Motor neuron (in vitro differentiated cells): ENCODE results near the gene CARD9. TPM values are rescaled to one million over a fixed set of nuclear protein-coding genes. Genes with fewer than 3 reads are reported as not detected.
A peak's percentile ranks its signal among the peaks of the same experiment; 100 is the strongest.
"Not testable (repeated sequence)": the region's sequence is repeated elsewhere in the genome, so short reads cannot be mapped to it uniquely, and the experiment has no call there.

Source experiments
- ATAC-seq, 8 experiments: fragments of 200-7000 bp; cut with Tn5 transposase; replicated peaks in 6 of 8; 2 replicates each; pipeline ENCODE4 v1.8.0; 2021; ENCODE audit warnings: mild to moderate bottlenecking in 8 of 8, moderate library complexity in 8 of 8
- H3K27ac ChIP-seq, 2 donors: fragments of 250-450 bp; sonication (Bioruptor Pico); 2 replicates each; pipeline ENCODE4 v1.9.0; 2021; ENCODE audit warnings: antibody characterized with exemption in 2 of 2, mild to moderate bottlenecking in 2 of 2, moderate library complexity in 1 of 2
- H3K4me1 ChIP-seq, 2 donors: fragments of 250-450 bp; sonication (Bioruptor Pico); replicated peaks in 1 of 2; 2 replicates each; pipeline ENCODE4 v1.6.1; 2021; ENCODE audit warnings: antibody characterized with exemption in 2 of 2, mild to moderate bottlenecking in 2 of 2, moderate library complexity in 1 of 2
- H3K4me3 ChIP-seq, 5 donors: fragments of 250-450 bp; sonication (Bioruptor Pico); 2 replicates each; pipeline ENCODE4 v1.9.0; 2021; ENCODE audit warnings: antibody characterized with exemption in 5 of 5, mild to moderate bottlenecking in 5 of 5, moderate library complexity in 4 of 5
- WGBS, 10 experiments: fragments of 450-650 bp; shearing (Covaris generic); methylation state at CpG; one replicate each; pipeline ENCODE4 v1.0.0; 2022; 5-methylcytosine and 5-hydroxymethylcytosine counted together
- in situ Hi-C, 9 experiments: fragments of 400-800 bp; cut with MboI; loops; one replicate each; pipeline ENCODE4 v1.15.0; 2021; ENCODE audit warnings: low sequenced_read_pairs in 9 of 9, low pct_unique_long_range_greater_than_20kb in 2 of 9; ENCODE audit not compliant: unreplicated experiment in 9 of 9
- total RNA-seq, 8 experiments: library from RNA; unstranded; fragments of 300-600 nt; gene quantifications; 2 replicates each; pipeline versions ENCODE4 v1.2.3 to v1.2.4, GENCODE V29; 2022

The CARD9 gene
- total RNA-seq, 8 experiments from 2014 or later, result 0.46 to 3.5 (median 1.9) TPM

DNA sequence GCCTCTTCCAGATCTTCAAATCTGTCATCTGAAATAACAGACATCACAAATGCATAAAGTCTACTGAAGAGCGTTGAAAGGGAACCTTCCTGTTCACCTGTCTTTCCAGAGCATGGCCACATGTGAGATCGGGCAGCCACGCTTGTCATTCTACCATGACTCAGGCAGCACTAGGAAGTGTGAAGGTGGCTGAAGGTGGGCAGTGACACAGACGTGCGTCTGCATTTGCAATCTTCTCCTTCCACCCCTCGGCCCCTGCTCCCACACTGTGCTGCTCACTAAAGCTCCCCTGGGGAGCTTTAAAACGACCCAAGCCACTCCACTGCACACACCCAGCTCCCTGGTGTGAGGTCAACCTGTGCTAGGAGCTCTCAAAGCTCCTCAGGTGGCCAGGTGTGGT lies 34.4 kb upstream of the CARD9 start:
- ATAC-seq, result no peak

DNA sequence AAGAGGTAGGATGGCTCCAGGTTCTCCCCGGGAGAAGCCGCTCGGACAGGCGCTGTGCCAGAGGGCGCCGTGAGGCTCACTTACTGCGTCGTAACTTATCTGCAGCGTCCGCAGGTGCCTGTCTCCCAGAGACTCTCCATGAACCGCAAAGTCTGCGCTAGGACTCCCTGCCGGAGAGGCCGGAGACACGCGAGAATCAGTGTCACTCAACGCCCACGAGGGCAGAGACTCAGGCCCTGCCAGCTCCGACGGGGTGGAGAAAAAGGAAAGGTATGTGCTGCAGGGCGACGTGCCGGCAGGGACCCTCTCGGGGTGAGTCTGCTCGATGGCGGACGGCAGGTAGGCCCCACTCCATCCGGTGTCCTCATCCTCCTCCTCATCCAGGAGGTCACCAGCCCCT lies 33.6 kb upstream of the CARD9 start:
- ATAC-seq, H3K27ac ChIP-seq, in situ Hi-C loops, H3K4me3 ChIP-seq: not testable (repeated sequence)
- H3K4me1 ChIP-seq, result peaks cover 12 to 14% of the 10 kb centered on the region in 2 donors
- WGBS, 10 experiments, result 93 to 100% (median 96%) methylated on average over 5 to 16 of the region's 28 CpGs; no CpG with 5 or more reads in 7 of the 10 experiments

More for the DNA sequence above, 34.4 kb upstream of the CARD9 start:
- in situ Hi-C loops, result no loop called here
- H3K4me3 ChIP-seq, result no peak overlapping the region
- WGBS, 10 experiments, result 90 to 100% (median 100%) methylated on average over 1 to 5 of the region's 7 CpGs; no CpG with 5 or more reads in 6 of the 10 experiments
- H3K27ac ChIP-seq, result no peak overlapping the region
- peaks cover 12 to 14% of the 10 kb centered on the region in 2 donors for H3K4me1 ChIP-seq

DNA sequence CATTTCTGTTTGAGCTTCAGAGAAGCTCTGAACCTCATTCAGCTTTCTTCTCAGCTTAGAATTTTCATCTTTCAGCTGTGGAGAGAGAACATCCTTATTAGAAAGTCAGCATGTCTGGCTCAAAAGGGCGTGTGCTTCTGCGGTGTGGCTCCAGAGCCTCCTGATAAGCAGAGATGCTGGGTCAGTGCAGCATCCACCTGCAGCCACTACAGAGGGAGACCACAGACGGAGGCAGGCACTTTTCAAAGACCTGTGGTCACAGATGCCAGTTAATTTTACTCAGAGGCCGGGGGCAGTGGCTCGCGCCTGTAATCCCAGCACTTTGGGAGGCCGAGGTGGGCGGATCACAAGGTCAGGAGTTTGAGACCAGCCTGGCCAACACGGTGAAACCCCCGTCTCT lies 32.4 kb upstream of the CARD9 start:
- not testable (repeated sequence) for H3K4me1 ChIP-seq, H3K27ac ChIP-seq
- 95 to 100% (median 100%) methylated on average over 2 to 7 of the region's 10 CpGs; no CpG with 5 or more reads in 7 of the 10 experiments for WGBS, 10 experiments

DNA sequence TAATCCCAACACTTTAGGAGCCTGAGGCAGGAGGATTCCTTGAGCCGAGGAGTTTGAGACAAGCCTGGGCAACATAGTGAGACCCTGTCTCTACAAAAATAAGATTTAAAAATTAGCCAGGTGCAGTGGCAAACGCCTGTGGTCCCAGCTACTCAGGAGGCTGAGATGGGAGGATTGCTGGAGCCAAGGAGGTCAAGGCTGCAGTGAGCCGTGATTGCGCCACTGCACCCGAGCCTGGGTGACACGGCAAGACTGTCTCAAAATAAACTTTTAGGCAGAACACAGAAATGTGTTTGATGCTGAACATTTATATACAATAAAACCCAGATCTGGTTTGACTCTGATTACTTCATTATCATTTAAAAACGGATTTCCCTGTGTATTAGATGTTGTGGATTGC lies 32.0 kb upstream of the CARD9 start:
- no peak overlapping the region for H3K4me3 ChIP-seq
- ATAC-seq, result no peak
- in situ Hi-C loops, result no loop called here
- H3K4me1 ChIP-seq, result peaks cover 9 to 11% of the 10 kb centered on the region in 2 donors
- H3K27ac ChIP-seq, result no peak overlapping the region
- 20 to 100% (median 67%) methylated on average over 1 to 6 of the region's 7 CpGs; no CpG with 5 or more reads in 1 of the 10 experiments for WGBS, 10 experiments

More for the DNA sequence above, 32.4 kb upstream of the CARD9 start:
- H3K4me3 ChIP-seq, in situ Hi-C loops, ATAC-seq: not testable (repeated sequence)

DNA sequence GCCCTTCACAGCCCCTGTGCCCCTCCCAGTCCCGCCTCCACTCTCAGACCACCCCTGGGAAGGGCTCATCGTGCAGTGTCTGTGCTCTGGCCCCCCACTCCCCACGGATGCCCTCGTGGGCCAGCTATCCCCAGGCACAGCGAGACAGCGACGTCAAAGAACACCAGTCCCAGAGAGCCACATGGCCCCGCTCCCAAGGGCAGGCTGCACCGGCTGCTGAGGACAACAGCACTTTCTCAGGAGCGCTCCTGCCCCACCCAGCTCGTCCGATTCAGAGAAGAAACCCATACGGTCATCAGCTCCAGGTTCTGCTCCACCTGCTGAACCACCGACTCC lies 31.3 kb upstream of the CARD9 start:
- 95 to 100% (median 100%) methylated on average over 1 to 8 of the region's 14 CpGs; no CpG with 5 or more reads in 5 of the 10 experiments for WGBS, 10 experiments
- no peak for ATAC-seq
- Histone ChIP-seq H3K4me1 (peaks cover 12 to 14% of the 10 kb centered on the region in 2 donors), H3K27ac (no peak overlapping the region), H3K4me3 (no peak overlapping the region)
- in situ Hi-C loops, result no loop called here

DNA sequence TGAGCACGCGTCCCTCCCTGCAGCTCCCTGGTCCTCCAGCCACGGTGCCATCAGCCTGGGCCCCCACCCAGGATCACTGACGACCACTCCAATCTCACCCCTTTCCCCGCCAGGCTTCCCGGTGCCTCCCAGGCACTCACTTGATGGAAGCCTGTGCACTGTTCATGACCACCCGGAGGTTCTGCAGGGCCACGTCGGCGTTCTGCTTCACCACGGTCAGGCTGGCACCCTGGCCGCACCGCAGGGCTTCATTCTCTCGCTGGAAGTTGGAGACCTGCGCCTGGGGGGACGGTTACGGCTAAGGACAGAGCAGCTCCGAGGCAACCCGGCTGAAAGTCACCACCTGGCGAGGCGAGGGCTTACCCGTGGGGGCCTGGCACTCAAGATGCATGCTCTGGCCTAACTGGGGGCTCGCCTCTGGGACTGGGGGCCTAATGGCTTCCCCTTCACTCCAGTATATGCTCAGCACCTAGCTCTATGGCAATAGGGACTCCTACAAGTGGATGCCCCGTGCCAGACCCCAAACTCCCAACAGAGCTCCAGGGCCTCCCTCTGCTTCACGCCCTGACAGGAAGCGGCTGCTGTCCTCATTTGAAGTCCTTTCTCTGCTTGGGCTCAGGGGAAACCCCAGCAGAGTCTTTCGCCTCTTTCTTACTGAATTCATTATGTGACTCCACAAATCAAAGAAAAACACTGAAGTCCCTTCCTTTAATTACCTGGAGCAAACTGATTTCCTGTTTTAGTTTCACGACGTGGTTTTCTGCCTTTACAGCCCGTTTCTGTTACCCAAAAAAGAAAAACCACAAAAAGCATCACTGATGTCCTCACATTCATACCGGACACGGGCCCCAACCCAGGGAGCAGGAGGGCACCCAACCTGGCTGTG lies 30.7 kb upstream of the CARD9 start:
- WGBS, 10 experiments, result 89 to 100% (median 93%) methylated on average over 2 to 9 of the region's 32 CpGs; no CpG with 5 or more reads in 3 of the 10 experiments
- ATAC-seq, result no peak
- in situ Hi-C loops, result no loop called here

DNA sequence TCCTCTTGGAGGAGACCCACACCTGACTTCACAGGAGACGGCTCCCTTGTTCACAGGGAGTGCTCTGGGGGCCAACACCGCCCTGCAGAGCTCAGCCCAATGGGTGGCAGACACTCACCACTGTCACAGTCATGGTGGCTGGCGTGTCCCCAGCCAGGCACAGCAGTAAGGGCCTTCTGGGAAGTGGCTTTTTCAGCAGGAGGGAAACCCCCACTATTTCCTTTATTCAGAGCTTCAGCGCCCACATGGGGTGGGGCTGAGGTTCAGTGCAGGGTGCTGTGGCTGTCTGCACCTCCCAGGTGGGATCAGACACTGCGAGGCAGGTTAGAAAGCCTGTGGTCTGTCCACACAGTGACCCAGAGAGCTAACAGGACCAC lies 30.1 kb upstream of the CARD9 start:
- ATAC-seq, result no peak
- no peak overlapping the region for H3K27ac ChIP-seq
- in situ Hi-C loops, result no loop called here

More for the DNA sequence above, 30.7 kb upstream of the CARD9 start:
- H3K27ac ChIP-seq, result no peak overlapping the region
- peaks cover 8 to 9% of the 10 kb centered on the region in 2 donors for H3K4me1 ChIP-seq
- no peak overlapping the region for H3K4me3 ChIP-seq

DNA sequence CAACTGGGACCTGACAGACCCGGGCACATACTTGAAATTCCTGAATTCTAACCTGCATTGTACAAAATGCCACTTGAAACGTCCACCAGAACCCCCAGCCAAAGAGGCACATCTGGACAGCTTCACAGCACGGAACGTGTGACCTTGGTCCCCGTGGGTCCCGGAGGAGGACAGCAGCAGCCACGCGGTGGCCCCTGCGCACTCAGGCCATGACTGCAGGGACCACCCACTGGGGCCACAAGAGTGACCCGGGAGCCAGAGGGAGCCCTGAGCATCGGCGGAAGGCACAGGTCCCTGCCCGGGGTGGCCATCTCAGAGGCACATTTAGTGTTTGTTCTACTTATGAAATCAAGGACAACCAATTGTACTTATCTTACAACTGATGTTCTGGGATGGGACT lies 28.6 kb upstream of the CARD9 start:
- no peak overlapping the region for H3K27ac ChIP-seq
- no peak overlapping the region for H3K4me3 ChIP-seq

More for the DNA sequence above, 30.1 kb upstream of the CARD9 start:
- peaks cover 11 to 13% of the 10 kb centered on the region in 2 donors for H3K4me1 ChIP-seq
- no CpG with 5 or more reads among the region's 5 CpGs for WGBS, 10 experiments
- no peak overlapping the region for H3K4me3 ChIP-seq

DNA sequence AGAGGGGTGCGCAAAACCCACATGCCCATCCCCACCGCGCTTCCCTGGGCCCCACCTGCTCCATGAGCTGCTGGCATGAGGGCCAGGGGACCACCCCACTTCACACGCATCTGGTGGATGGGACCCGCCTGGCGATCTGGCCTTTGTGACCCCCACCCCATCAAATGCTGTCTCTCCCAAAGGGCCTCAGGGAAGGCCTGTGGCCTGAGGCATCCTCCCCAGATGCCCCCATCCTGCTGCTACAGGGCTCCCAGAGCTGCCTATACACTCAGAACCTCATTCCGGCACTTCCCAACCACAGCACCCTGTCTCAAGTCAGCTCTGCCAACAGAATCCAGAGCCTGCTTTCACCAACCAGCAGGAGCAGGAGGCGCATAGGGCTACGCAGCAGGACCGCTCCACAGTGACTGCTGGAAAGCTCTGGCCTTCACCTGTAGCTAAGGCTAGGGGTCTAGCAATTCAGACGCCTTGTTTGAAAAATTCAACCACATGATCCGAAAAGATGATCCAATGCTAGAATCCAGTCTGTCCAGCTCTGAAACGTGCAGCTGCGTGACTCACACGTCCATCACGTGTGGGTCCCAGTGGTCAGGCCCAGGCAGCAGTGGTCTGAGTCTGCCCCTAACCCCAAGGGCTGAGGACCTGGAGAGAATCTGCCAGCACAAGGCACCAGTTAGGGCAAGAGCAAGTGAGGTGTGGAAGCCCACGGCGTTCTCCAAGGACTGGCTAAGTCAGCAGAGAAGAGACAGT lies 27.9 kb upstream of the CARD9 start:
- in situ Hi-C loops, result no loop called here
- no peak for ATAC-seq
- no peak overlapping the region for H3K4me3 ChIP-seq
- H3K27ac ChIP-seq, result no peak overlapping the region
- WGBS, 10 experiments, result 60 to 100% (median 91%) methylated on average over 2 to 10 of the region's 18 CpGs; no CpG with 5 or more reads in 2 of the 10 experiments
- peaks cover 11 to 15% of the 10 kb centered on the region in 2 donors for H3K4me1 ChIP-seq

More for the DNA sequence above, 28.6 kb upstream of the CARD9 start:
- H3K4me1 ChIP-seq, result peaks cover 11 to 15% of the 10 kb centered on the region in 2 donors
- in situ Hi-C loops, result no loop called here
- WGBS, 10 experiments, result 52 to 92% (median 80%) methylated on average over 1 to 9 of the region's 13 CpGs; no CpG with 5 or more reads in 3 of the 10 experiments
- ATAC-seq, result no peak

DNA sequence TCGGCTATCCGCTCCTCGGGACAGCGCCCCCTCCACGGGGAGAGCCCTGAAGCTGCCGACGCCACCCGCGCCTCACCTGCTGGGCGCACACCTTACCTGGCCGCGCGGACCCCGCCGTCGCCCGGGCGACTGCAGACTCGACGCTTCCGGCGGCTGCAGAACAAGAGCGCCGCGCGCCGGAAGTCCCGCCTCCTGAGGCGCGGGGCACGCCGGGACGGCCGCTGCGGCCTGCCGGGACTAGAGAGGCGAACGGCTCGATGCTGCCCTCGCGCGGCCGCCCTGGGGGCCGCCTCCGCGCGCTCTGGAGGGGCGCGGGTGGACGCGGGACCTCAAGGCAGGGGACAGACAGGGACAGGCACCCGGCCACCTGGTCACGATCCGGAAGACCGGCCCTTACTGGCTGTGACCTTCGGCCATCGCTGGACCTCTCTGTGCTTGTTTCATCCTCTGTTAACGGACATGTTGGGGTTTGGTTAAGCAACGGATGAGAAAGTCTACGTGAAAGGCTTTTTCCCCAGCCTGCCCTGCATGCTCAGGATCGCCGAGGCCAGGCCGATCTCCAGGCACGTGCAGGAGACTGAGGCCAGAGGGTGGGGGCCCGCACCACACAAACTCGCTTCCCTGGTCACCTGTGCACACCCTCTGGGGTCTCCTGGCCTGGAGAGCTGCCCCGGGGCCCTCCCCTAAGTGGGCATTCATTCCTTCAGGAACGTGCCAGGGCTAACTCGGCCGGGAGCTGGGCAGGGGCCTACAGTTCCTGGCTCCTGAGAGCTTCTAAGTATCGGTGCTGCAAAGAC lies 26.8 kb upstream of the CARD9 start, which contains the start of gene SNAPC4:
TSS of gene SNAPC4 (minus strand) at position 133 of the 797 bp plus-strand sequence. CDS start 1,742 bp downstream, outside the sequence.
- Histone ChIP-seq H3K4me3 (peak within 1 kb of the TSS; percentile 70 to 96 (median 95)), H3K27ac (peak within 1 kb of the TSS; percentile 62 to 78), H3K4me1 (peaks cover 11 to 15% of the 10 kb centered on the region in 2 donors)
- peak; percentile 75 to 95 (median 90) for ATAC-seq
- 0 to 30% (median 7%) methylated on average over 1 to 16 of the region's 71 CpGs; no CpG with 5 or more reads in 3 of the 10 experiments for WGBS, 10 experiments
- in situ Hi-C loops, result no loop called here

DNA sequence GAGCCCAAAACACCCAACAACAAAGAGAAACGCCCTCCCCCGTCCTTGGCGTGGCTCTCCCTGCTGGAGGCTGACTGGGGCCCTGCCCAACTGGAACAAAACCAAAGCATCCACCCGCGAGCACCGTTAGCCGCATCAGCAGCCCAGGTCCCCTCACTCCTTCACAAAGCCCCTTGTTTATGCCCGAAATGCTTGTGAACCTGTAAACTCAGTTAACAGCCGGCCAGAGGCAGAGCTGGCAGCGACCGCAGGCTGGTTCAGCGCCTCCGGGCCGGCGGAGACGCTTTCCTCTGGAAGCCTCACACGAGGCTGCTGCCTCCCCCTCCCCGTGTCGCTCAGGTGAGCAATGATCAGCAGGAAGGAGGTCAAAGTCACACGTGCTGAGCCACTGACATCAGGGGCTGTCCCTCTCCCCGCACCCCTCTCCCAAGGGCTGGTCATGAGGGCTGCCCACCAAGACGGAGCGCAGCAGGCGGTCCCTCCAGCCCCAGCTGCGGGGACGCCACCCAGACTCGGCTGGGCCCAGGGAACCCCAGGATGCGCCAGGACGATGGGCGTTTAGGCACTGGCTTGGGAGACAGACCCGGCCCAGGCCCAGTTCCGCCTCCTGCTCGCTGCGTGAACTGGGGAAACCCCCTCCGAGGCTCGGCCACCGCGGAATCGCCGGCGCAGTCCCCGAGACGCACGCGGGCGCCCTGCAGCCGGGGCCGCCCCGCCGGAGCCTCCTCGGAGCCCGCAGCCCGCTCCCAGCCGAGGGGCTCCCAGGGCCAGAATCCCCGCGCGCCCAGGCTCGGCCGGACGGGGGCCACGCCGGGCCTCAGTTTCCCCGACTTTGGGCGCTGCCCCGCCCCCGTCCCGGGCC lies 25.9 kb upstream of the CARD9 start:
- peak overlapping the region; percentile 70 to 96 (median 95) for H3K4me3 ChIP-seq
- ATAC-seq, result peak; percentile 18 to 49 (median 36)
- WGBS, 10 experiments, result 0 to 20% (median 2%) methylated on average over 1 to 10 of the region's 67 CpGs; no CpG with 5 or more reads in 2 of the 10 experiments
- peaks cover 11 to 15% of the 10 kb centered on the region in 2 donors for H3K4me1 ChIP-seq
- H3K27ac ChIP-seq, result peak overlapping the region; percentile 62 to 78
- in situ Hi-C loops, result no loop called here
